22Rv1 (cell line): ENCODE data around the gene ESRP2.

Source experiments
- H3K27ac ChIP-seq: fragments of 450-650 bp; 2 replicates; pipeline ENCODE4 v1.5.1; 2017
- ZFX ChIP-seq: fragments of 450-650 bp; IDR thresholded peaks from 2 replicates; pipeline ENCODE4 v1.6.1; 2017; ENCODE audit warnings: antibody characterized with exemption, borderline replicate concordance
- TF ChIP-seq, protein P1 (sequence below): fragments of 450-650 bp; IDR thresholded peaks from 2 replicates; pipeline ENCODE4 v1.5.1; 2017; ENCODE audit warnings: mild to moderate bottlenecking

The ESRP2 gene

DNA sequence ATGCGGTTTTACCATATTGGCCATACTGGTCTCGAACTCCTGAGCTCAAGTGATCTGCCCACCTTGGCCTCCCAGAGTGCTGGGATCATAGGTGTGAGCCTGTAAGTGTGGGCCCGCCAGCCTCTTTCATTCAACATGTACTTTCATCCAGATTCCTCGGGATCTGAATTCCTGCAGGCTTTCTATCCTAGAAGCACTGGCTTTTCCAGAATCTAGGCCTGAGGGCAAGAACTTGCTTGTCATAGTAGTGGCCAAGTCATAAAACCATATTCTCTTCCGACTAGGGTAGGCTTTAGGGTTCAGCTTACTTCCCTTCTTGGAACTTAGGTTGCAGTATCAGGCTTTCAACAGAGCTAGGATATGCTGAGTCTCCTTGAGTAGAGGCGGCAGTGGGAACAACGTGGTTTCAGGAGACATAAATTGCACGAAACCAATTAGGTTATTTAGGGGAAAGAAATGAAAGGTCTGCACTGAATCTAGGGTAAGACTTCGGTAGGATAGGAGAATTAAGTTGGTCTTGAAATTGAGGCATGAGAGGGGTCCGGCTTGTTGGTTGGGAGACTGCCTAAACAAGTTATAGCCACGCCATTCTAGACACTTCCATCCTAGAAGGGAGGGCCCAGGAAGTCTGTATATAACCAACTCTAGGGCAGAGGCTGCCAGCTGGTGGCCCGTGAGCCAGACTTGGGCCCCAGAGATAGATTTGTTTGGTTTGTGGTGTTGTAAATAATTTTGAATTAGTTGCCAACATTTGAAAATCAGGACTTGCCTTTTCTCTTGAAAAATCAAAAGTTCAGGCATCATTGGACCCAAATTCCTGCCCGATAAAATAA, 44.0 kb upstream of the ESRP2 start:
- TF ChIP-seq, protein P1, sequence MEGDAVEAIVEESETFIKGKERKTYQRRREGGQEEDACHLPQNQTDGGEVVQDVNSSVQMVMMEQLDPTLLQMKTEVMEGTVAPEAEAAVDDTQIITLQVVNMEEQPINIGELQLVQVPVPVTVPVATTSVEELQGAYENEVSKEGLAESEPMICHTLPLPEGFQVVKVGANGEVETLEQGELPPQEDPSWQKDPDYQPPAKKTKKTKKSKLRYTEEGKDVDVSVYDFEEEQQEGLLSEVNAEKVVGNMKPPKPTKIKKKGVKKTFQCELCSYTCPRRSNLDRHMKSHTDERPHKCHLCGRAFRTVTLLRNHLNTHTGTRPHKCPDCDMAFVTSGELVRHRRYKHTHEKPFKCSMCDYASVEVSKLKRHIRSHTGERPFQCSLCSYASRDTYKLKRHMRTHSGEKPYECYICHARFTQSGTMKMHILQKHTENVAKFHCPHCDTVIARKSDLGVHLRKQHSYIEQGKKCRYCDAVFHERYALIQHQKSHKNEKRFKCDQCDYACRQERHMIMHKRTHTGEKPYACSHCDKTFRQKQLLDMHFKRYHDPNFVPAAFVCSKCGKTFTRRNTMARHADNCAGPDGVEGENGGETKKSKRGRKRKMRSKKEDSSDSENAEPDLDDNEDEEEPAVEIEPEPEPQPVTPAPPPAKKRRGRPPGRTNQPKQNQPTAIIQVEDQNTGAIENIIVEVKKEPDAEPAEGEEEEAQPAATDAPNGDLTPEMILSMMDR, result no peak
- TF ChIP-seq ZFX, result no peak
- H3K27ac ChIP-seq, result no peak overlapping the region

DNA sequence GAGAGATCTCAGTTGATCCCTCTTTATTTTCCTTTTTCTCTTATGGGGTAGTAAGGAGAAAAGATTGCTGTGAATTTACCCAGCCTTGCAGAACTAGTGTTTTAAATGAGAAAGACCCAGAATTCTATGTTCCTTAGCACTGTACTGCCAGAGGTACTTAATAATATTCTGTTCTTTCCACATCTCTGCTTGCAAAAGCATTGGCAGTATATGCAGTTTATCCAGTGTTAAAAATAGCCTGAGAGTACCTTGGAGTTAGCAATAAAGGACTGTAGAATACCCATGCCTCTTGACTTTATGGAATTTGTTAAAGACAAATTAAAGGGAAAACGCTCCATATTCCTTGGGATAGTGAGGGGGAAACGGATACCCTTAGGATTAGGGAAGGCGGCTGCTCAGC, 40.3 kb upstream of the ESRP2 start:
- no peak overlapping the region for H3K27ac ChIP-seq

DNA sequence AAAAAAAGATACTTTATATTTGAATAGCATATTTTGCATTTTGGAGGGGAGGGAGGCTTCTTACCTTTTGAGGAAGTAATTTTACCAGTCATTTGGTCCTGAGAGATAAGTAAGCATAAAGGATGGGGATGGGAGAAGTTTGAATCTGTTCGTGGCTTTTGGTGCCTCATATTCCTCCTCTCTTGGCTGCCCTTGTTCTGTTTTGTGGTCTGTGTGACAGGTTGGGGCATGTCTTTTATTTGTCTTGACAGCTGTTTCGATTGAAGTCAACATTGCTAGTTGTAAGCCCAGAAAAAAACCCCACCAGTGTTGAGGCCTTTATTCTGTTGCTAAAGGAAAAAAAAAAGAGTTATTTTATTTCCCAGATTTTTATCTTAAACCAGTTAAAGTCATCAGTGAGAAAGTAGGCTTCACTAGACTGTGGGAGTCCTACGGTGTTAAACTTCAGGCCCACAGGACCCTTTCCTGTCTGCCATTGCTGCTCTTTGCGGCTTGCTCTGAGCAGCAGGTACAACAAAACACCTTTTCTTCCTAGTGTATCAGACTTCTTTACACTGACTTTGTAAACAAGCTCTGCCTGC, 39.8 kb upstream of the ESRP2 start:
- TF ChIP-seq, protein P1, result no peak
- TF ChIP-seq ZFX, result no peak
- no peak overlapping the region for H3K27ac ChIP-seq

More for the DNA sequence above, 40.3 kb upstream of the ESRP2 start:
- no peak for TF ChIP-seq ZFX
- TF ChIP-seq, protein P1, result no peak

DNA sequence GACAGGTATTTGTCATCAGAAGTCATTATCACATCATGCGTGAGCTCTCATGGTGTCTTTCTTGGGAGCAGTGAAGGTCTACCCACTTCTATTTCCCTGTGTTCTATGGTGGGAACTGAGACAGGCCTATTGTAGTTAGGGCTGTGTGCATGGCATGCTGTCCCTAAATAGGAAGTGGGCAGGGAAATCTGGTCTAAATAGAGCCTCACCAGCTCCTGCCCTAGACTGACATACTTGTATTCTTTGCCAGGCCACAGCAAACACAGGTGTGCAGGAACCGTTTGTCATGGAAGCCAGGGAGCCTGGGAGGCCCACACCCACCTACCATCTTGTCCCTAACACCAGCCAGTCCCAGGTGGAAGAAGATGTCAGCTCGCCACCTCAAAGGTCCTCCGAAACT, 38.5 kb upstream of the ESRP2 start:
- TF ChIP-seq, protein P1, result no peak
- no peak for TF ChIP-seq ZFX
- no peak overlapping the region for H3K27ac ChIP-seq

DNA sequence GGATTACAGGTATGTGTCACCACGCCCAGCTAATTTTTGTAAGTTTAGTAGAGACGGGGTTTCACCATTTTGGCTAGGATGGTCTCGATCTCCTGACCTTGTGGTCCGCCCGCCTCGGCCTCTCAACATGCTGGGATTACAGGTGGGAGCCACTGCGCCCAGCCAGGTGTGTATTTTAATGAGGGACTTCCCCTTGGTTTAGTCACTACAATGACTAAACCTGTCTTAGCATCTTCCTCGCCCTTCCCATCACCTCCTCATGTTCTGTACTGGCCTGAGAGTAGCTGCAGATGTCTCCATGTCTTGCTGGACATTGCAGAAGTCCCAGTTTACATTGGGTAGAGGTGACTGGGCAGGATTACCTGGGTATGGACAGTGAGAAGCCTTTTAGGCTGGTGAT, 38.0 kb upstream of the ESRP2 start:
- no peak overlapping the region for H3K27ac ChIP-seq
- TF ChIP-seq, protein P1, result no peak
- no peak for TF ChIP-seq ZFX

DNA sequence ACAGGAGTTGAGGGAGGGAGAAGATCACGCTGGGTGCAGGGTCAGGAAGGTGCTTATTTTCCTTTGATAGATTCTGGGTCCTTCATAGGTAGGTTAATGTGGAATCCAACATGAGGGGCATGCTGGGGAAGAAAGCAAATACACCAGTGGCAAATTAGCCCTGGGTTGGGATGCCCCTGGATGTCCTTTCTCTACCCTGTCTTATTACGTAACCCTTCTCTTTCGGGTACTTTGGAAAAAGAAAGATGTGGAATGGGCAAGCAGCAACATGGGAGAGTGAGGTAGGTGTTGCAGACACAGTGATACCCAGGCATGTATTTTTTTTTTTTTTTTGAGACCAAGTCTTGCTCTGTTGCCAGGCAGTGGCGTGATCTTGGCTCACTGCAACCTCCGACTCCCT, 37.5 kb upstream of the ESRP2 start:
- H3K27ac ChIP-seq, result no peak overlapping the region
- TF ChIP-seq ZFX, result no peak
- TF ChIP-seq, protein P1, result no peak
